Measurements from ENCODE around the gene EXD3.
"Not testable (repeated sequence)": the region's sequence is repeated elsewhere in the genome, so short reads cannot be mapped to it uniquely, and the experiment has no call there.

EXD3 gene

GRCh38 chr9:137393176-137394150 lies 29.5 kb downstream of the EXD3 start:
- DNase-seq (ENCODE audit: low read depth, low spot score), result no peak

GRCh38 chr9:137392232-137393007 lies 30.5 kb downstream of the EXD3 start:
- no peak for DNase-seq (ENCODE audit: low read depth, low spot score)

- DNase-seq (ENCODE audit: low read depth, low spot score), result no peak
These were observed 31.6 kb downstream of the EXD3 start for GRCh38 chr9:137391411-137391754.

- DNase-seq (ENCODE audit: low read depth, low spot score), result no peak
These were observed 32.2 kb downstream of the EXD3 start for GRCh38 chr9:137390553-137391410.

GRCh38 chr9:137389428-137389746 lies 33.6 kb downstream of the EXD3 start:
- no peak for DNase-seq (ENCODE audit: low read depth, low spot score)

- DNase-seq (ENCODE audit: low read depth, low spot score), result no peak
These were observed 34.2 kb downstream of the EXD3 start for GRCh38 chr9:137388589-137389427.

- DNase-seq (ENCODE audit: low read depth, low spot score), result no peak
These were observed 34.9 kb downstream of the EXD3 start for GRCh38 chr9:137387891-137388560.

- no peak for DNase-seq (ENCODE audit: low read depth, low spot score)
These were observed 35.7 kb downstream of the EXD3 start for GRCh38 chr9:137387114-137387890.

GRCh38 chr9:137386507-137387113 lies 36.4 kb downstream of the EXD3 start:
- DNase-seq (ENCODE audit: low read depth, low spot score), result not testable (repeated sequence)

GRCh38 chr9:137385061-137385655 lies 37.8 kb downstream of the EXD3 start:
- no peak for DNase-seq (ENCODE audit: low read depth, low spot score)

GRCh38 chr9:137383784-137384756 lies 38.9 kb downstream of the EXD3 start:
- no peak for DNase-seq (ENCODE audit: low read depth, low spot score)

- DNase-seq (ENCODE audit: low read depth, low spot score), result no peak
These were observed 39.7 kb downstream of the EXD3 start for GRCh38 chr9:137383081-137383783.

- no peak for DNase-seq (ENCODE audit: low read depth, low spot score)
These were observed 40.4 kb downstream of the EXD3 start for GRCh38 chr9:137382444-137383080.

- DNase-seq (ENCODE audit: low read depth, low spot score), result no peak
These were observed 41.2 kb downstream of the EXD3 start for GRCh38 chr9:137381501-137382443.

- DNase-seq (ENCODE audit: low read depth, low spot score), result no peak
These were observed 42.4 kb downstream of the EXD3 start for GRCh38 chr9:137380606-137381005.
